Natural killer cell (primary cell): ENCODE data around the gene CBLN1. TPM values are rescaled to one million over a fixed set of nuclear protein-coding genes. Genes with fewer than 3 reads are reported as not detected.

Experiments used
- ATAC-seq, 3 donors: fragments of 150-1000 bp in 2 of 3; fragments of 200-7000 bp in 1 of 3; cut with Tn5 transposase; 1 replicate in 1 of 3; 2 replicates in 2 of 3; pipeline ENCODE4 v1.10.0; 2021; ENCODE audit warnings: mild to moderate bottlenecking in 2 of 3, moderate library complexity in 2 of 3
- DNase-seq, 2 donors: peaks; one replicate each; pipeline versions ENCODE4 v3.0.0 to v3.0.0-alpha.2; 2013 to 2021; ENCODE audit warnings: mixed read lengths in 1 of 2
- H3K27ac ChIP-seq: one replicate; pipeline ENCODE4 v1.5.1; 2013; ENCODE audit warnings: mild to moderate bottlenecking, low read length
- H3K27me3 ChIP-seq: one replicate; pipeline ENCODE4 v1.6.1; 2013; ENCODE audit warnings: low read length; ENCODE audit not compliant: control insufficient read depth, insufficient read depth
- H3K36me3 ChIP-seq: one replicate; pipeline ENCODE4 v1.6.1; 2013; ENCODE audit warnings: low read length; ENCODE audit not compliant: control insufficient read depth, insufficient read depth
- H3K4me1 ChIP-seq: one replicate; pipeline ENCODE4 v1.6.1; 2013; ENCODE audit warnings: low read length; ENCODE audit not compliant: control insufficient read depth, insufficient read depth
- H3K4me3 ChIP-seq: one replicate; pipeline ENCODE4 v1.5.1; 2013; ENCODE audit warnings: low read length
- H3K9me3 ChIP-seq: one replicate; pipeline ENCODE4 v1.6.1; 2013; ENCODE audit warnings: low read length; ENCODE audit not compliant: control insufficient read depth, insufficient read depth
- H3K27ac Mint-ChIP-seq, 2 donors: one replicate each; pipeline ENCODE4 v1.8.0; 2022; ENCODE audit warnings: mild to moderate bottlenecking in 2 of 2, mixed read lengths in 2 of 2, moderate library complexity in 1 of 2
- H3K27me3 Mint-ChIP-seq, 2 donors: one replicate each; pipeline ENCODE4 v1.8.0; 2022; ENCODE audit warnings: low read depth in 2 of 2, mixed read lengths in 2 of 2
- H3K36me3 Mint-ChIP-seq: one replicate; pipeline ENCODE4 v1.8.0; 2022; ENCODE audit warnings: mixed read lengths
- H3K4me1 Mint-ChIP-seq, 2 donors: one replicate each; pipeline ENCODE4 v1.8.0; 2022; ENCODE audit warnings: mixed read lengths in 2 of 2
- H3K4me3 Mint-ChIP-seq: one replicate; pipeline ENCODE4 v1.8.0; 2022; ENCODE audit warnings: mild to moderate bottlenecking, moderate library complexity, mixed read lengths
- H3K9me3 Mint-ChIP-seq, 2 donors: one replicate each; pipeline ENCODE4 v1.8.0; 2022; ENCODE audit warnings: mixed read lengths in 2 of 2
- CTCF ChIP-seq: fragments of 200-600 bp; IDR thresholded peaks from one replicate; pipeline ENCODE4 v1.8.0; 2022; ENCODE audit warnings: antibody characterized with exemption
- WGBS: methylation state at CpG from one replicate; pipeline ENCODE4 v1.1.7; 2013; ENCODE audit warnings: missing lambda C conversion rate; ENCODE audit not compliant: insufficient coverage; 5-methylcytosine and 5-hydroxymethylcytosine counted together
- intact Hi-C: fragments of 100-400 bp; cut with micrococcal nuclease; formaldehyde crosslinking; loops from one replicate; pipeline ENCODE4 v1.14.2; 2022
- total RNA-seq, 4 donors: library from RNA; stranded (reverse); fragments of 120-200 nt in 1 of 4; gene quantifications; one replicate each; pipeline versions ENCODE4 v1.2.3 to v1.2.4, GENCODE V29; 2013 to 2022

CBLN1 gene
- total RNA-seq, 3 donors from 2014 or later (not counting 1 experiment from before 2014, with no cell fraction given), result not detected

DNA sequence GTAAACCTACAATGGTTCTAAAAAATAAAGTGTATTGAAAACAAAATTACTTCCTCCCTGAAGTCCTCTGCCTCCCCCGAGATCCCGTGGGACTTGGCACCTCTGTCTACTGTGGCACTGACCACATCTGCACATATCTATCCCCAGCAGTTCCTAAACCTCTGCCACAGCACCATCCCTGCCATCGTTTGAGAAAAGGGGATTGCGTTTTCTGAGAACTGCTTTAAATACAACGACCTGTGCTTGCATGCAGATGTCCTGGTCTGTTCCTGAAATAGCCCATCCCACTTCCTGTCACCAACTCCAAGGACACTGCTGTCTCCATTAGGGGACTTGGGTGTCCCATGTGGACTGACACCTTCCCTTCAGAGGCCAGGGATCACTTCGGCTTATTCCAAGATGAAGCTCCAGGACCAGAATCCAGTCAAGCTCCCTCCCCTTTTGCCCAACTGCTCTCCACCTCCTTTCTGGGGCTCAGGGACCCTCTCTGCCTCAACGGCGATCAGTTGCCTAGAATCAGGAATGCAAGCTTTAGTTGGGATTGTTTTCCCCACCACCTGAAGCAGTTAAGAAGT, 20.6 kb downstream of the CBLN1 start:
- no peaks in the 10 kb centered on the region for H3K4me1 ChIP-seq
- no peak for TF ChIP-seq CTCF
- H3K27ac ChIP-seq, result no peak overlapping the region
- Mint-ChIP-seq H3K27me3 (peaks cover 6 to 11% of the 10 kb centered on the region in 2 donors), H3K27ac (no peak overlapping the region), H3K4me1 (no peaks in the 10 kb centered on the region), H3K9me3 (peaks cover 0 to 5% of the 10 kb centered on the region in 2 donors), H3K4me3 (no peak overlapping the region), H3K36me3 (peaks cover 7% of the 10 kb centered on the region)
- H3K36me3 ChIP-seq, result no peaks in the 10 kb centered on the region
- no peak for DNase-seq
- intact Hi-C loops, result no loop called here
- no peak overlapping the region for H3K4me3 ChIP-seq
- WGBS, result 53% methylated on average over 8 of the region's 8 CpGs
- no peaks in the 10 kb centered on the region for H3K27me3 ChIP-seq
- no peaks in the 10 kb centered on the region for H3K9me3 ChIP-seq
- ATAC-seq, result no peak

GRCh38 chr16:49260253-49260652, 21.4 kb downstream of the CBLN1 start:
- no peak overlapping the region for H3K4me3 ChIP-seq
- no peaks in the 10 kb centered on the region for H3K27me3 ChIP-seq
- H3K4me1 Mint-ChIP-seq, result no peaks in the 10 kb centered on the region
- peaks cover 8% of the 10 kb centered on the region for H3K36me3 Mint-ChIP-seq
- 64% methylated on average over 1 of the region's 3 CpGs for WGBS
- H3K4me1 ChIP-seq, result no peaks in the 10 kb centered on the region
- no peaks in the 10 kb centered on the region for H3K9me3 ChIP-seq
- ATAC-seq (no peak), DNase-seq (no peak)
- H3K9me3 Mint-ChIP-seq, result peaks cover 0 to 5% of the 10 kb centered on the region in 2 donors
- intact Hi-C loops, result no loop called here
- no peak for TF ChIP-seq CTCF
- no peak overlapping the region for H3K27ac Mint-ChIP-seq
- H3K27ac ChIP-seq, result no peak overlapping the region
- no peaks in the 10 kb centered on the region for H3K36me3 ChIP-seq
- H3K27me3 Mint-ChIP-seq, result peaks cover 9 to 19% of the 10 kb centered on the region in 2 donors
- no peak overlapping the region for H3K4me3 Mint-ChIP-seq

GRCh38 chr16:49259330-49259729, 22.3 kb downstream of the CBLN1 start:
- H3K4me1 Mint-ChIP-seq, result no peaks in the 10 kb centered on the region
- TF ChIP-seq CTCF, result no peak
- peaks cover 0 to 5% of the 10 kb centered on the region in 2 donors for H3K9me3 Mint-ChIP-seq
- no peak overlapping the region for H3K27ac Mint-ChIP-seq
- intact Hi-C loops, result no loop called here
- no peaks in the 10 kb centered on the region for H3K9me3 ChIP-seq
- H3K27me3 Mint-ChIP-seq, result peaks cover 10 to 20% of the 10 kb centered on the region in 2 donors
- no peak for DNase-seq
- H3K36me3 ChIP-seq, result no peaks in the 10 kb centered on the region
- peaks cover 8% of the 10 kb centered on the region for H3K36me3 Mint-ChIP-seq
- H3K27ac ChIP-seq, result no peak overlapping the region
- no peaks in the 10 kb centered on the region for H3K27me3 ChIP-seq
- no peak for ATAC-seq
- H3K4me3 Mint-ChIP-seq, result no peak overlapping the region
- no peak overlapping the region for H3K4me3 ChIP-seq
- H3K4me1 ChIP-seq, result no peaks in the 10 kb centered on the region

- Mint-ChIP-seq H3K27ac (no peak overlapping the region), H3K27me3 (peaks cover 8 to 20% of the 10 kb centered on the region in 2 donors), H3K4me1 (no peaks in the 10 kb centered on the region), H3K9me3 (peaks cover 0 to 2% of the 10 kb centered on the region in 2 donors), H3K36me3 (no peaks in the 10 kb centered on the region), H3K4me3 (no peak overlapping the region)
- DNase-seq, result no peak
- Histone ChIP-seq H3K27me3 (no peaks in the 10 kb centered on the region), H3K4me3 (no peak overlapping the region), H3K36me3 (no peaks in the 10 kb centered on the region), H3K27ac (no peak overlapping the region), H3K4me1 (no peaks in the 10 kb centered on the region), H3K9me3 (no peaks in the 10 kb centered on the region)
- intact Hi-C loops, result no loop called here
- WGBS, result no CpG with 5 or more reads among the region's 1 CpG
- TF ChIP-seq CTCF, result no peak
- no peak for ATAC-seq
Measured at GRCh38 chr16:49250689-49251088, 30.9 kb downstream of the CBLN1 start.
